H1 (cell line): Measurements from ENCODE around the gene ZNF587B. TPM values are rescaled to one million over a fixed set of nuclear protein-coding genes. Genes with fewer than 3 reads are reported as not detected.

Source experiments
- BRCA1 ChIP-seq: IDR thresholded peaks from 2 replicates; pipeline ENCODE4 v1.6.1; 2012; ENCODE audit warnings: low read depth, low read length, improper control_type of control experiment
- polyA plus RNA-seq, 7 experiments: library from polyadenylated mRNA; depleted of rRNA in 3 of 7; stranded (reverse) in 5 of 7; unstranded in 2 of 7; fragments of >200 nt in 5 of 7; fragments of 200-250 nt in 2 of 7; gene quantifications; 1 replicate in 5 of 7; 2 replicates in 1 of 7; 4 replicates in 1 of 7; pipeline versions ENCODE4 v1.2.1 to v1.2.3, GENCODE V29; 2011 to 2013; ENCODE audit warnings: missing spikeins in 2 of 7, mixed read lengths in 2 of 7
- total RNA-seq: library from RNA; stranded (reverse); fragmentation: NEBNext Ultra II Directional; extraction: Animal tissue kit (Norgen Biotek cat#: 25700); gene quantifications from 2 replicates; pipeline ENCODE4 v1.2.1, GENCODE V29; 2021

ZNF587B gene
- total and polyA plus RNA-seq, 2 of the 8 experiments (the other 6 are each of a cell fraction or from before 2014, with no cell fraction given), result 13.8 to 60.1 TPM

DNA sequence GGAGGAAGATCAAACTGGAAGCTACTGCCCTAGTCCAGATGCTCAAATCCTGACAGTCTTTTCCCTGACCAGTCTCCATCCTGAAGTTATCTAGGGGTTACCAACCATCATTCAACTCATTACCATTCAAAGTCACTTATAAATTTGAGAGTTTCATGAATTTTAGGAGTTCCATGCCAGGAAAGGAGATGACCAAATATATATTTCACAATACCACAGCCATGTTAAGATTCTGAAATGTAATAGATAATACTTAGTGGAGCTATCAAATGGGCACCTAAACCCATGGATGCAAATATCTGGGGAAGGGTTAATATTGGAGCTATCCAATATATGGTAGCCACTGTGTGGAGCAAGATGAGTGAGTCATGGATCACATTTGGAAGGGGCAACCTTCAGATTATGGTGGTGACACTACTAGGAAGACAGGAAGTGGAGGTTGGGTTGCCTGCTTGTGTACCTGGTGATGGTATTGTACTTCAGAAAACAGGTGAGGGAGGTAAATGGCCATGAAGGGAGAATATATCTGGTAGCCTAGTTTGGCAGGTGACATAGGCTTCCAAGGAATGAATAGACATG lies 41.9 kb upstream of the ZNF587B start (continued):
- TF ChIP-seq BRCA1, result no peak
- TF ChIP-seq, all 59 proteins: peak for 0
